Nephron progenitor cell (in vitro differentiated cells): ENCODE measurements around the gene LDLRAD4.

Source experiments
- DNase-seq: peaks from one replicate; pipeline ENCODE4 v3.0.0; 2021
- H3K27ac Mint-ChIP-seq: 2 replicates; pipeline ENCODE4 v1.8.0; 2021; ENCODE audit warnings: mild to moderate bottlenecking, moderate library complexity, mixed read lengths
- H3K27me3 Mint-ChIP-seq: 2 replicates; pipeline ENCODE4 v1.8.0; 2021; ENCODE audit warnings: mild to moderate bottlenecking, low read depth, mixed read lengths; ENCODE audit not compliant: poor library complexity
- H3K36me3 Mint-ChIP-seq: 2 replicates; pipeline ENCODE4 v1.8.0; 2021; ENCODE audit warnings: low read depth, mixed read lengths
- H3K4me1 Mint-ChIP-seq: 2 replicates; pipeline ENCODE4 v1.8.0; 2021; ENCODE audit warnings: mixed read lengths
- H3K4me3 Mint-ChIP-seq: 2 replicates; pipeline ENCODE4 v1.8.0; 2021; ENCODE audit warnings: mild to moderate bottlenecking, moderate library complexity, mixed read lengths
- H3K9me3 Mint-ChIP-seq: 2 replicates; pipeline ENCODE4 v1.8.0; 2021; ENCODE audit warnings: mild to moderate bottlenecking, moderate library complexity, mixed read lengths
- CTCF ChIP-seq: fragments of 200-600 bp; sonication (generic); IDR thresholded peaks from 2 replicates; pipeline ENCODE4 v1.5.0; 2021; ENCODE audit warnings: antibody characterized with exemption

The LDLRAD4 gene

DNA sequence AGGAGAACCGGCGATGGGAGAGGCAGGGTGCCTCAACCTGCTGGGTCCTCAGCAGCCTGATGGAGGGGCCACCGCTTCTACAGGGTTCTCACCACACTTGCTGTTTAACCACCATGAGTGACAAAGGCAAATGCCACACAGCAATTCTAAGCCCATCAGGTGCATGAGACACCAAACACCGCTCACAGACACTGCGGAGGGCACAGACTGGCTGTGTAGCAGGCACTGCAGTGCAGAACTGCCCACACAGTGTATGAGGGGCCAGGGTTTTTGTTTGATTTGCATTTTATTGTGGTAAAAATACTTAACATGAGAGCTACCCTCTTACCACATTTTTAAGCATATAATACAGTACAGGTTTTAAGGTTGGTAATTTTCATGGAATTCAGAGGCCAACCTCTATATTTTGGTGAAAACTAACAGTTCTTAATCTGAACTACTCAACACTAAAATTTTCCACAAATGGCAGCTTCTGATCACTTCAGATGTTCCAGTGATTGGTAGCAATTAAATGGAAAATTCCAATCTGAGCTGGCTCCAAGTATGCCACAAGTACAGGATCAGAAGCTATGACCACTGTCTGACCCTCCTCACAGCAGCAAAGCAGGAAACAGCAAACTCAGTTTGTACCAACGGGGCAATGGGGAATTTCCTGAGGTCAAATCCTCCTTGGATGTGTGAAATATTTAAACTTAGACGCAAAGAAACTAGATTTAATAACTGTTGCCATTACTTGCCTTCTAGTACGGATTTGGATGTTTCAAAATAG is 440.1 kb downstream of the LDLRAD4 start:
- Mint-ChIP-seq H3K4me3 (no peak overlapping the region), H3K27ac (no peak overlapping the region), H3K27me3 (no peaks in the 10 kb centered on the region), H3K4me1 (no peaks in the 10 kb centered on the region), H3K9me3 (no peaks in the 10 kb centered on the region), H3K36me3 (peaks cover 8% of the 10 kb centered on the region)
- no peak for TF ChIP-seq CTCF
- DNase-seq, result no peak

GRCh38 chr18:13660510-13660909 is 441.9 kb downstream of the LDLRAD4 start:
- no peak for TF ChIP-seq CTCF
- H3K27ac Mint-ChIP-seq, result peak overlapping the region; percentile 88
- no peak overlapping the region for H3K4me3 Mint-ChIP-seq
- no peak for DNase-seq
- H3K9me3 Mint-ChIP-seq, result no peaks in the 10 kb centered on the region
- no peaks in the 10 kb centered on the region for H3K4me1 Mint-ChIP-seq
- H3K36me3 Mint-ChIP-seq, result peaks cover 17% of the 10 kb centered on the region
- H3K27me3 Mint-ChIP-seq, result no peaks in the 10 kb centered on the region

DNA sequence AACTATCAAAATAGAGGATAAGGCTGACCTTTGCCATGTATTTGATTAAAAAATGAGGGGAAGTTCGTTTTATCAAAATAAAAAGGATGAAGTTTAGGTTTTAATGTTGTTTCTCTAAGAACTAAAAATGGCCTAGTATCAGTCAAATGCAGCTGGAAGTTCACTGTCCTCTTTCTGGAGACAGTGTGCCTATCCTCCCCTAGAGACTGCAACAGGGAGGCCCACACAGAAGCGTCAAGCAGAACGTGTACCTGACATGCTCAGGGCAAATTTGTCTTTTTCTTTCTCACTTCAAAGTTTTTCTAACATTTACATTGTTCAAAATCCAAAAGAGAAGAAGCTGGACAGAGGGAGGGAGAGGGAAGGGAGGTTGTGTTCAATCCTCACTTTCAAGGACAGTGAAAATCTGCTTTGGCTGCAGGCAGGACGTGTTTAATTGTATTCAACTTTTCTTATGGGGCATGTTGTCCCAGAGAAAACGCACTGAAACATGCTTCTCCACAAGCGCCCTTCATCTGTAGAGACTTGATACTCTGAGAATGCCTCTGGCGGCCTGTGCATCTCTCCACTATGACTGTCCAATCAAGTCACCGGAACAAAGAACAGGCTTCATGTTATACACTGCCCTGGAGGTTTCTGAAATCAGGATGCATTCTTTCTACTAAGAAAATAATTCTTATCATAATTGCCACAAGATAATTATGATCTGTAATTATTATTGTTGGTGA is 442.7 kb downstream of the LDLRAD4 start:
- H3K27me3 Mint-ChIP-seq, result no peaks in the 10 kb centered on the region
- H3K27ac Mint-ChIP-seq, result peak overlapping the region; percentile 88
- no peak overlapping the region for H3K4me3 Mint-ChIP-seq
- no peak for DNase-seq
- H3K4me1 Mint-ChIP-seq, result no peaks in the 10 kb centered on the region
- peaks cover 18% of the 10 kb centered on the region for H3K36me3 Mint-ChIP-seq
- no peak for TF ChIP-seq CTCF
- no peaks in the 10 kb centered on the region for H3K9me3 Mint-ChIP-seq

DNA sequence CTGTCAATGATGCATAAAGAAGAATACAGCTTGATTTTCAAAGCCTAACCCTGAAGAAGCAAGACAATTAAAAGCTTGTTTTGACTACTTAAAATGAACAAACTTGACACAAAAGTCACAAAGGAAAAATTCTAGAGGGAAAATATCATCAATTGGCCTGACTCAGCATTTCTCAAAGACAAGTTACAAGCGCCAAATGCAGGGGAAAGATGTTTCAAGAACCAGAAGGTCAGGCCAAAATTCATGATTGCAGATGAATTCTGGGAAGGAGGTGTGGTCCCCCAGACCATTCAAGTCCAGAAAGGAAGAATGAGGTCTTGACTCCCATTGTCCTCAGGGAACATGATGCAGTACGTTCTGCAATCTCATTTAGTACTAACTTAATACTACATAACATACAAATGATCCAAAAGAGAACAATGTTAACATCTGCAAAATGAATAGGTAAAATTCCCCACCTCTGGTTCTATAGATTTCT is 443.3 kb downstream of the LDLRAD4 start:
- no peaks in the 10 kb centered on the region for H3K27me3 Mint-ChIP-seq
- TF ChIP-seq CTCF, result no peak
- no peaks in the 10 kb centered on the region for H3K9me3 Mint-ChIP-seq
- H3K27ac Mint-ChIP-seq, result no peak overlapping the region
- no peaks in the 10 kb centered on the region for H3K4me1 Mint-ChIP-seq
- H3K4me3 Mint-ChIP-seq, result no peak overlapping the region
- peaks cover 24% of the 10 kb centered on the region for H3K36me3 Mint-ChIP-seq
- DNase-seq, result no peak

- Mint-ChIP-seq H3K9me3 (peaks cover 17% of the 10 kb centered on the region), H3K27ac (peak overlapping the region; percentile 73), H3K36me3 (peaks cover 48% of the 10 kb centered on the region), H3K4me3 (no peak overlapping the region), H3K27me3 (no peaks in the 10 kb centered on the region), H3K4me1 (no peaks in the 10 kb centered on the region)
- TF ChIP-seq CTCF, result no peak
- DNase-seq, result no peak
Observed at GRCh38 chr18:13672657-13673056, 454.1 kb downstream of the LDLRAD4 start.
